GM21619 (cell line): ENCODE data around the gene SMIM38.
"Not testable (repeated sequence)": the region's sequence is repeated elsewhere in the genome, so short reads cannot be mapped to it uniquely, and the experiment has no call there.

Experiments used
- ATAC-seq: cut with Tn5 transposase; IDR thresholded peaks from one replicate; pipeline ENCODE4 v1.9.1; 2021; ENCODE audit not compliant: unreplicated experiment

SMIM38 gene

DNA sequence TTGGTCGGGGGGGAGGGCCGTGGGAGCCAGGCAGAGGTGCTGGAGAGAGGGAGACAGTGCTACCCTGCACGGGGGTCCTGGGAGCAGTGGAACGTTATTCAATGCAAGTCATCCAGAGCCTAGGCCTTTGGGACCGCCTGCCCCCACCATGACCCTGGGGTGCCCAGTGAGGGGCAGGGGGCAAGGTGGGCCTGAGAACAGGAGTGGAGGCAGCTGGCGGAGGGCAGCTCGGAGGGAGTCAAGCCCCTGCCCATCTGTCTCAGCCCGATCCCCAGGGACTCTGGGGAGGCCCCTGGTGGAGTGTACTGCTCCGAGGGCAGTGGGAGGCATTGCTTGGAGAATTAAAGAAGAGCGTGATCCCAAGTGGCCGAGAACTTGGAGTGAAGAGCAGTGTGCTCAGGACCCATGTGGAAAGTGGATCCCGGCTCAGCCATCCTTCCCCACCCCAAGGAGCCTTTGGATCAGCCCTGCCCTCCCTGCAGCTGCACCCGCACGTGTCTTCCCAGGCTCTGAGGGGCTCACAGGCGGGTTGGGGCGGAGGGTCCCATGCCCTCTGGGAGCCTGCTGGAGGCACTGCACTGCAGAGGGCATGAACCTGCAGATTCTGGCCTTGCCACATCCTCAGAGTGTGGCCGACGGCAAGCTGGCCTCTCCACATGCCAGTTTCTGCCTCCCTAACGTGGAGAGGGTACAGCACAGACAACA, 34.0 kb upstream of the SMIM38 start:
- no peak for ATAC-seq

DNA sequence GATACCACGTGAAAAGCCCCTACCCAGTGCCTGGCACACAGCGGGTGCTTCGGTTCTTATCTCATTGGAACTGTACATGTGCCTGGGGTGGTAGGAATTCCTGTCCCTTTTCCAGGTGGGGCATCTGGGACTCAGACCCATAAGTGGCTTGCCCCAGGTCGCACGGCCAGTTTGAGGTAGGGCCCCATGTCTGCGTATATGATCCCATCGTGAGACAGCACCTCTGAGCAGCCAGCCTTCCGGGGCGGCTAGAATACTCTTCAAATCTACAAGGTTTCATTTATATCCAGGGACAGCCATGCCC, 33.5 kb upstream of the SMIM38 start:
- no peak for ATAC-seq

DNA sequence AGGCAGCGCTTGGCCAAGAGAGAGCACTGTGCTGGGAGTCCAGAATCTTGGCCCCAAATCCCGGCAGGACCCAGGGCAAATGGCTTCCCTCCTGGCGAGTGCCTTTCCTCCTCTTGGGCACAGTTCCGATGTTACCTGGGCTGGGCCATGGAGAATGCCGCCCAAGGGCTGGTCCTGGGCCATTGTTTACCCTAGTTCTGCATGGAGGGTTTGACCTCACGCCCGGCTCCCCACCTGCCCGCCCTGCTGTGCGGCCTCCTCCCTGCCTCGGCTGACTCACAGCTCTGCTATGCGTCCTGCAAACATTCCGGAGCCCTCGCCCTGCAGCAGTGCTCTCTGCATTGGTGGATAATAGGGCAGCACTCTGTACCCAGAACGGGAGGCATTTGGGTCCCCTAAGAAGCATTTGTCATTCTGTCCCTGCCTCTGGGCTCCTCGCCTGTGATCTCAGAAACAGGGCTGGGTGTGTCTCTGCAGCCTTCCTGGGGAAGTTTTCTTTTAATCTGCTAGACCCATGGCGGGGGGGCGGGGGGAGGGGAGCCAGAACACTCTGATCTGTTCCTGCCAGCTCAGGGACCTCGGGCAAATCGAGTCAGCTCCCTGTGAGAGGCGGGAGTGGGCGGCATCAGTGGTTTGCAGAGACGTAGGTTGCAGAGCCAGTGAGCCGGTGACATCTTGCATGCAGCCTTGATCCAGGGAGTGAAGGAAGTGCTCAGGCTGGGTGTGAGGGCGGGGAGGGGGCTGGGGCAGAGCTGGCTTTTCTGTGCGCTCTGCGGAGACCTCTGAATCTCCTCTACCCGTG, 32.9 kb upstream of the SMIM38 start:
- no peak for ATAC-seq

DNA sequence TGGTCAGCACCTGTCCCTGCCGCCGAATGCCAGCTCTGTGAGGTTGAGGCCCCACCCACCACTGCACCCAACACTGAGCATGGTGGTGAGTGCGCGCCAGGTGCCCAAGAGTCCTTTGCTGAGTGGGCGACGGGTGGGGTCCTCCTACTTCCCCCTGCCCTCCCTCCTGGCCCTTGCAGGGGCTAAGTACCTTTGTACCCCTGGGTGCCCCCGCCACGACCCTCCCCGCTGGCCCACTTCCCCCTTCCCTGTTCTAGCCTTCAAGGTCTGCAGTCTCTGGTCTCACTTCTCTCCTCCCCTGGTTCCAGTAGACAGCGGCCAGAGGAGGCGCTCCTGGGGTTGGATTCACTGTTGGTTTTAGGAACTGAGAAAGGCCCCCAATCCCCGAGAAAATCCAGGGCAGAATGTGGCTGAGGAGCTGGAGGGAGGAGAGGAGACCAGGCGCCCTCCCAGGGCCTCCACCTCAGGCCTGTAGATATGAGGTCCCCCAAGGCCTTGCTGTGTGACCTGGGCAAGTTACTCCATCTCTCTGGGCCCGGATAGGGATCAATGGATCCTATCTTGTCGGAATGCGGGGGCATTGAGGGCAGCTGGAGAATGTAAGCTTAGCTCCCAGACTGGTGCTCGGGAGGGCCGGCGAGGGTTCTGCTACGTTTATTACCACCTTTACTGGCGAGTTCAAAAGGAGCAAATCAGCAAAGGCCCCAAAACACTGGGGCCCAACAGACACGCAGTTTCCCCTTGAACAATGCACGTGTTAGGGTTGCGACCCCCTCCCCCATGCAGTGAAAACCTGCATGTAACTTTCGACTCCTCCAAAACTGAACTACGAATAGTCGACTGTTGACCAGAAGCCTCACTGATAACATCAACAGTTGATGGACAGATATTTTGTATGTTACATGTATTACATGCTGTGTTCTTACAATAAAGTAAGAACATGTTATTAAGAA, 31.9 kb upstream of the SMIM38 start:
- no peak for ATAC-seq

DNA sequence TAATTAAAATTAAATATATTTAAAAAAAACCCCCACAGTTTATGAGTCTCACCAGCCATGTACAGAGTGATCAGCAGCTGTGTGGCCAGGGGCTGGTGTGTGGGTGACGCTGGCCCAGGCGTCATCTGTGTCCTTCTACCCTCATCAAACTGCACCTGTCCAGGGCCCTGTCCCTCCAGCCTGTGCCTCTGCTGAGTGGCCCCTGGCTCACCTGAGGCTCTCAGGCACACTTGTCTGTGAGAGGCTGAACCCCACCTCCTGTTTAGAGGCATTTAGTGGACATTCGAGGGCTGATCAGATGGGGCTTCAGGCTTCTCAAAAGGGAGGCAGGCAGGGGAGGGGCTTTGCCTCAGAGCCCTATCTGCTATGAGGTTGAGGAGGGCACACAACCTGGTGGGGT, 29.9 kb upstream of the SMIM38 start:
- no peak for ATAC-seq

DNA sequence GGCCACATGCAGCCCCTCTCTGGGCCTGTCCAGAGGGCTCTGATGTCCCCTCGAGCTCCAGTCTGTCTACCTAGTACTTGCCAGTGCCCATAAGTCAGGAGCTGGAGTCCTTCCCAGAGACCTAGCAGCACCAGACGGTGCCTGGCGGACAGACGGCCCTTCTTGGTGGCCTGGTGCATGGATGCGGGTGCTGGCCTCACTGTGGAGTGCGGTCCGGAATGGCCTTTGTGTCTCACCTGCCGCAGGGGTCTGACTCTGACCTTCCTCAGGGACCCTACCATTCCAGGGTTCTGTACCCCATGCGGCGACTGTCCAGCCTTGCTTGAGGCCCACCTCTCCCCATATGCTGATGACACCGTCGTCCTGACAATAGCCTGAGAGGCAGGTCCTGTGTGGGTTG, 29.4 kb upstream of the SMIM38 start:
- ATAC-seq: no peak

DNA sequence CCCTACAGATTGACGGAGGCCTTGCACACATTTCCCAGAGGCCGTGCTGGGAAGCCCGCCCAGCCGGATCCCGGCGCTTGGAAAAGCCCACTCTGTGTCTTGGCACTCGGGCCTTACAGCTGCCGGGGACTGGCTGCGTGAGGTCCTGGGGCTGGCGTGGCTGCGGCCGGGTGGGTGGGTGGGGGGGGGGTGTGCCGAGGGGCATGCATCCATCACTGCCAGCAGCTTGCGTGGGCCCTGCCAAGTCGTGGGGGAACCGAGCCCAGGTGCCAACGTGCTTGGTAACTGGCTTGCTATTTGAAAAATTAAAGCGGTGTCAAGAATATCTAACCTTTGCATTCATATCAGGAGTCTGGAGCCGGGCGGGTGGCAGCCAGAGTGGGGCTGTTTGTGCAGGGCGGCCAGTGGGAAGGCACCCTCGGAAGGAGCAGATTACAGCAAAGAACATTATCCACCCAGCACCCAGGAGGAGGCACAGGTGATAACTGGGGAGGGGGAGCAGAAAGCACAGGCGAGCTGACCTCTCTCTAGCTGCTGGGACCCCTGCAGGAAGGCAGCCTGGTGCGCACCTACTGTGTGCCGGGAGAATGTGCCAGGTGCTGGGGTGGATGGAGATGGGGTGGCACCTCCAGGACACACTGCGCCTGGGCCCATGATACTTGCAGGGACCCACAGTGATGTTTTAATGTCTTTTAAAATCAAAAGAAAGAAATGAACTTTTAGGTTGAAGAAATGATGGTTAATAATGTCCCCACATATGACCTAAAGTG, 28.5 kb upstream of the SMIM38 start:
- ATAC-seq: no peak

DNA sequence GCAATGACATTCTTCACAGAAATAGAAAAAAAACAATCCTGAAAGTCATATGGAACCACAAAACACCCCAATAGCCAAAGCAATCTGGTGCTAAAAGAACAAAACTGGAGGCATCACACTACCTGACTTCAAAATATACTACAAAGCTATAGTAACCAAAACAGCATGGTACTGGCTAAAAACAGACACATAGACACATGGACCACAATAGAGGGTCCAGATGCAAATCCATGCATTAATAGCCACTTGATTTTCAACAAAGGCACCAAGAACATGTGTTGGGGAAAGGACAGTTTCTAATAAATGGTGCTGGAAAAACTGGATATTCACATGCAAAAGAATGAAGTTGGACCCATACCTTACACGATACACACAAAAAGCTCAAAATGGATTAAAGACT, 27.9 kb upstream of the SMIM38 start:
- no peak for ATAC-seq

DNA sequence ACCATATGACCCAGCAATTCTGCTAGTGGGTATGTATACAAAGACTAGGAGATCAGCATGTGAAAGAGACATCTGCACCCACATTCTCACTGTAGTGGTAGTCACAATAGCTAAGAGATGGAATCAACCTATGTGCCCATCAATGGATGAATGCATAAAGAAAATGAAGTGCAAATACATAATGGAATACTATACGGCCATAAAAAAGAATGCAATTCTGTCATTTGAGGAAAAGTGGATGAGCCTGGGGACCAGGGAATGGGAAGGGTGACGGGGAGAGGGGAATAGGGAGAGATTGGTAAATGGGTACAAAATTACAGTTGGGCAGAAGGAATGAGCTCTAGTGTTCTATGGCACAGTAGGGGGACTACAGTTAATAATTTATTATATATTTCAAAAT, 26.7 kb upstream of the SMIM38 start:
- ATAC-seq: no peak

DNA sequence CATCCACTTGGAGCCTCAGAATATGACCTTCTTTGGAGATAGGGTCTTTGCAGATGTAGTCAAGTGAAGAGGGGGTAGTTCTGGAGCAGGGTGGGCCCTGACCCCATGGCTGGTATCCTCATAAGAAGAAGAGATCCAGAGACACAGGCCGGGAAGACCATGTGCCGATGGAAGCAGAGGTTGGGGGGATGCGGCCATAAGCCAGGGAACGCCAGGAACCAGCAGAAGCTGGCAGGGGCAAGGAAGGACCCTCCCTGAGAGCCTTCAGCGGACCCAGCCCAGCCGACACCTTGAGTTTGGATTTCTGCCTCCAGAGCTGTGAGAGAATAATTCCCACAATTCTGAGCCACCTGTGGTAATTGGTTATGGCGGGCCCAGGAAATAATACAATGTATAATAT, 26.1 kb upstream of the SMIM38 start:
- ATAC-seq: no peak

DNA sequence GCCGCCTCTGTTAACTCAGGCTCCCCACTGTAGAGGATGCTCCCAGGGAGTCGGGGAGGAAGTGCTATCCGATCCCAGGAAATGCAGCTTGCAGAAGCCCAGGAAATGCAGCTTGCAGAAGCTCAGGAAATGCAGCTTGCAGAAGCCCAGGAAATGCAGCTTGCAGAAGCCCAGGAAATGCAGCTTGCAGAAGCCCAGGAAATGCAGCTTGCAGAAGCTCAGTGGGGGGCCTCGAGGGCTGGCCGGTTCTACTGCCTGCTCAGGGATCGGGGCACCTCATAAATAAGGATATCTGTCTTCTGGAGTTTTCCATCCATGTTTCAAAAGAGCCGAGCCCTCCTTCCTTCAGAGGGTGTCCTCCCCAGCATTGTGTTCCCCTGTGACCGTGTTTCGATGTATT, 25.1 kb upstream of the SMIM38 start:
- ATAC-seq: no peak

DNA sequence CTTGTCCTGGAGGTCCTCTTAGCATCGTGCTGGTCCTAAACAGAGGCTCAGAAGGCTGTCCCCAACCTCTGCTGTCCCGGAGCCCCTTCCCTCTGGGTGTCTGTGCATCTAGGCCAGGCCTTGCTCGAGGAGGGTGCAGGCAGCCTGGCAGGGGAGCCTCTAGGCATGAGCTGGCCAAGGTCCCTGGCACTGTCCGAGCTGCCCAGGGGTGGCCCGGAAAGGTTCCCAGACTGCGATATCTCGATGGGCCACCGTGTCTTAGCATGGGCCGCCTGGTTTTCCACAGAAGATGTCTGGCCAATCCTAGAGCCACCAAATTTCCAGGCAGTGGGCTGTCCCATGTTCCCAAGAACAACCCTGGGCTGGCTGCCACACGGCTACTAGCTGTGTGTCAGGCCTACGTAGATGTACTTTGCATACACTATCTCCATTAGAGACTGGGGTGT, 24.6 kb upstream of the SMIM38 start:
- ATAC-seq: no peak

DNA sequence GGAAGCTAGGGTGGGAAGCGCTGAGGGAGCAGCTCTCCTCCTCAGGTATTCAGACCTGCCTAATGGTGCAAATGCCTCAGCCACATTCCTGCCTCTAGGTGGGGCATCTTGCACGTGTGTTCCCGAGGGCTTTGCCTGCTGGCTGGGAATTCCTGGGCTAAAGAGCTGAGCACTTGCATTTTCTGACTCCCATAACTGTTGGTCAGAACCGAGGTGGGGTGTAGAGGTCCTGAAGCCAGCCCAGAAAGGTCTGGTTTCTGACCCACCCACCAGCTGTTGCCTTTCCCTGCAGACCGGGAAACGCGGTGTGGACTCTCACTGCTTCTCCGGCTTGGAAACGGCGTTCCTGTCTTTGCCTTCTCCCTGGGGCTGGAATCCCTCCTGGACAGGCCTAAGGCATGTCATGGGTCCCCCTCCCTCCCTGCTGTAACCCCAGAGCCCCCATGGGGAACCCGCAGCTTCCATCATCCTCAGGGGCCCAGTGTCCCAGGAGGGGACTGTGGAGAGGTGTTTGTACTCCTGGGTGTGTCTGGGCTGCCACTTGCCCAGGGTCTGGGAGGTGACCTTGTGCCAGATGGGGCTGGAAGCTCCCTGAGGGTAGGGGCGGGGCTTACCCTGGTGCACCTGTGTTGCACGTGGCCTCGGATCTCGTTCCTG, 24.0 kb upstream of the SMIM38 start:
- ATAC-seq: no peak

DNA sequence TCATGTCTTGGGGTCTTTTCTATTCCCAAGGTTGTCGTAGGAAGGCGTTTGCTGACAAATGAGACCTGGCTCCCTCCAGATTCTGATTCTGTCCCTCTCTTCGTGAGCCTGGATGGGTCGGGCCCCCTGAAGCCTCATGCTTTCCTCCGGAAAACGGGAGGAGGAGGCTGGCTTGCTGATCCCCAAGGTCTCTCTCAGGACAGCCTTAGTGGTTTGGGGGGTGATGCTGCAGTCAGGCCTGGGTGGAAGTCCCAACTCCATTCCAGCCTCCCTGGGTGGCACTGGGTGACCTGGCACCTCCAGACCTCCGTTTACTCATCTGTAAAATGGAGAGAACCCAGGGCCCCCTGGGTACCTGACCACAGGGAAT, 23.4 kb upstream of the SMIM38 start:
- ATAC-seq: no peak

DNA sequence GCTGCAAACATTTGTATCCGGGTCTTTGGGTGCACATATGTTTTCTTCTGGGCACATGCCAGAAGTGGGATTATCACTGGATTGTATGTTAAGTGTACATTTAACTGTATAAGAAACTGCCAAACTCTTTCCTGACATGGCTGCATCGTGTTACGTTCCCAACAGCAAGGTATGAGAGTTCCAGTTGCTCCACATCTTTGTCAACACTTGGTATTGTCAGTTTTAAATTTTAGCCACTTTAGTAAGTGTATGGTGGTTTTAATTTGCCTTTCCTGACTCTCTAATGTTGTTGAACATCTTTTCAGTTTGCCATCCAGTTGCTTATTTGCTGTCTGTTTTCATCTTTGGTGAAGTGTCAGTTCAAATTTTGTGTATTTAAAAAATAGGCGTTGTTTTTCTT, 22.5 kb upstream of the SMIM38 start:
- no peak for ATAC-seq

DNA sequence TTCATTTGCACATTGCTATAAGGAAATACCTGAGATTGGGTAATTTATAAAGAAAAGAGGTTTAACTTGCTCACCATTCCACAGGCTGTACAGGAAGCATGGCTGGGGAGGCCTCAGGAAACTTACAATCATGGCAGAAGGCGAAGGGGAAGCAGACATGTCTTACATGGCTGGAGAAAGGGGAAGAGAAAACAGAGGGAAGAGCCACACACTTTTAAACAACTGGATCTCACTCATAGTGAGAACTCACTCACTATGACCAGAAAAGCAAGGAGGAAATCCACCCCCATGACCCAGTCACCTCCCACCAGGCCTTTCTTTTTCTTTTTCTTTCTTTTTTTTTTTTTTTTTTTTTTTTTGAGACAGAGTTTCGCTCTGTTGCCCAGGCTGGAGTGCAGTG, 21.6 kb upstream of the SMIM38 start:
- ATAC-seq: not testable (repeated sequence)

DNA sequence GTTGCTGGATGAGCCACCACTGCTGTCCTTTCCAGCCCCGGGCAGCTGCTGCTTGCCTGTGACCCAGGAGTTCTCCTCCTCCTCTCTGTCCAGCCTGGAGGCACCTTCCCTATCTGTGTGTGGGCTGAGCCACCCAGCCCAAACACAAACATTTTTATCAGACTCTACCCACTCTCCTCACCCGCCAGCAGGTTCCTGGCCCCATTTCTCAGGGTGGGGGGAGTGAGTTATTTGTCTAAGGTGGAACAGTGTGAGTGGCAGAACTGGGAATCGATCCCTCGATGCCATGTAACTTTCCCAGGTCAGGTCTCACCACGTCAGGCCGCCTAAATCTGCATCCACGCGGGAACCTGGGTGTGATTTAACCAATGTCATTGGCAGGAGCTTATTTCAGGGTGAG, 20.8 kb upstream of the SMIM38 start:
- ATAC-seq: no peak

DNA sequence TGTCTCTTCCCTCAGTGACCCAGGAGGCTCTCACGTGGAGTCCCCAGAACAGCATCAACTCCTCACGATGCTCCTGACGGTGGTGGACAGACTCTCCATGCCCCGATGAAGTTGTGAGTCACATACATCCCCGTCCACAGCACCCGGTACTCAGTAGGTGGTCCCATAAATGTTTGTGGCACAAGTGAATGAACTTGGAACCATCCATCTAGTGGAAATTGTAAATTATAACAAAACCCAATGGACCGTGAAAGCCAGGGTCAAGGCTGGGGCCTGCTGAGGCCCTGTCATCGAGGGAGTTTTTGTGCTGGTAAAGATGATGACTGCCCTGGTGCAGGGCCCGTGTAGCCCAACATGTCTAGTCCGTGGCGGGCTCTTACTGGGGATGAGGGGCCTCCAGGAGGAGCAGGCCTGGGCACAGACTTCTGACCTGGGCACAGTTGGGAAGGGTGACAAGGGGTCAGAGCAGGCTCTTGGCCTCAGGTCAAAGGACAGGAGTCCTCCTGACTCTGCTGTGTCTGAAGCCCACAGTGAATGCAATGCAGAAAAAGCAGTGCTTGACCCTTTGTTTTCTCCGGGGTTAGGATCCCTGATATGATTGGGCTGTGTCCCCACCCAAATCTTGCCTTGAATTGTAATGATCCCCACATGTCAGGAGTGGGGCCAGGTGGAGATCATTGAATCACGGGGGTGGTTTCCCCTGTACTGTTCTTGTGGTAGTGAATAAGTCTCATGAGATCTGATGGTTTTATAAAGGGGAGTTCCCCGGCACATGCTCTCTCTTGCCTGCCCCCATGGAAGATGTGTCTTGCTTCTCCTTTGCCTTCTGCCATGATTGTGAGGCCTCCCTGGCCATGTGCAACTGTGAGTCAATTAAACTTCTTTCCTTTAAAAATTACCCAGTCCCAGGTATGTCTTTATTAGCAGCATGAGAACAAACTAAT, 20.0 kb upstream of the SMIM38 start:
- no peak for ATAC-seq

DNA sequence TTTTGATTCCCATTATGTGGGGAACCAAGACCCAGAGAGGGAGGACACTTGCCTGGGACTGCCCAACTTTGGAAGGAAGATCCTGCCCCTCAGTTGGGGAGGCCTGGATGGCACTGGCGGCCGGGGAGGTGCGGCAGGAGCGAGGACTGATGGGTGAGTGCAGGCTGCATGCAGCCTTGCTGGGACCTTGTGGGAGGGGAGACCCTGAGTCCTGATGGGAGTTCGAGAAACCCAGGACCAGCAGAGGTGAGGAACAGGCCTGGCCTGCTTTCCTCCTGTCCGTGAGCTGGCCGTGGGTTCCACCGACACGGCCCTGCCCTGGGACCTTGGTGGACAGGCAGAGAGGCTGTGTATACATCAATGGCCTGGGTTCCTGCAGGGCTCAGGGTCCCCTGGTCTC, 19.3 kb upstream of the SMIM38 start:
- ATAC-seq: no peak
